A549 (cell line): ENCODE data around the gene CAMKK2. TPM values are rescaled to one million over a fixed set of nuclear protein-coding genes. Genes with fewer than 3 reads are reported as not detected.

Experiments
- ATAC-seq, 2 experiments: fragments of 200-7000 bp in 1 of 2; fragments of >200 bp in 1 of 2; cut with Nextera tagmentation in 1 of 2; cut with Tn5 transposase in 1 of 2; 3 replicates each; pipeline versions ENCODE4 v1.8.0 to v1.9.1; 2018 to 2020; ENCODE audit warnings: mild to moderate bottlenecking in 1 of 2, moderate library complexity in 1 of 2
- CTCF ChIA-PET: fragments of 300-600 bp; sonication (Branson Sonifier 250); formaldehyde crosslinking; extraction: SDS; loops from one replicate; lab custom pipeline; 2021; ENCODE audit warnings: antibody characterized with exemption, inconsistent platforms; lab: Yijun Ruan, JAX
- POLR2A ChIA-PET: fragments of 350-600 bp; formaldehyde crosslinking; extraction: SDS; loops from one replicate; lab custom pipeline; 2021; ENCODE audit warnings: antibody characterized with exemption, inconsistent platforms; lab: Yijun Ruan, JAX
- DNase-seq, 2 experiments: peaks; one replicate each; pipeline versions ENCODE4 v3.0.0 to v3.0.0-alpha.2; 2011 to 2016; ENCODE audit warnings: low read depth in 1 of 2, low spot score in 1 of 2
- FAIRE-seq: peaks from 2 replicates; lab custom pipeline; 2011; peaks lifted over from hg19 to GRCh38; lab: Jason Lieb, UNC
- H3K27ac ChIP-seq, 2 experiments: fragments of >200 bp; sonication (Bioruptor Twin); formaldehyde crosslinking; 3 replicates each; pipeline ENCODE4 v1.5.1; 2016 to 2017
- H3K4me1 ChIP-seq: fragments of >200 bp; sonication (Bioruptor Twin); formaldehyde crosslinking; 3 replicates; pipeline ENCODE4 v1.6.1; 2016
- H3K4me2 ChIP-seq: fragments of >200 bp; sonication (Bioruptor Twin); formaldehyde crosslinking; 3 replicates; pipeline ENCODE4 v1.6.1; 2016
- H3K4me3 ChIP-seq: fragments of >200 bp; sonication (Bioruptor Twin); formaldehyde crosslinking; 3 replicates; pipeline ENCODE4 v1.5.1; 2016
- H3K9me3 ChIP-seq: fragments of >200 bp; sonication (Bioruptor Twin); formaldehyde crosslinking; 3 replicates; pipeline ENCODE4 v1.6.1; 2016
- BHLHE40 ChIP-seq: IDR thresholded peaks from 2 replicates; pipeline ENCODE4 v1.6.1; 2012; ENCODE audit warnings: low read depth, low read length, inconsistent platforms
- CEBPB ChIP-seq, 2 experiments: fragments of >200 bp in 1 of 2; sonication (Bioruptor Twin) in 1 of 2; formaldehyde crosslinking in 1 of 2; IDR thresholded peaks; 2 replicates each; pipeline ENCODE4 v1.6.1; 2012 to 2016
- CHD2 ChIP-seq: fragments of 150-350 bp; IDR thresholded peaks from 2 replicates; pipeline ENCODE4 v1.6.1; 2014; ENCODE audit warnings: low read length; ENCODE audit not compliant: partially characterized antibody
- FOSB ChIP-seq: fragments of 250-450 bp; sonication (Bioruptor Pico); IDR thresholded peaks from 2 replicates; pipeline ENCODE4 v1.5.0; 2020; ENCODE audit warnings: mild to moderate bottlenecking, moderate library complexity
- FOSL2 ChIP-seq, 2 experiments: fragments of 450-650 bp in 1 of 2; fragments of >200 bp in 1 of 2; sonication (Bioruptor Twin) in 1 of 2; formaldehyde crosslinking; IDR thresholded peaks; 2 replicates each; pipeline versions ENCODE4 v1.5.0 to v1.6.1; 2016 to 2020; ENCODE audit warnings: mild to moderate bottlenecking in 1 of 2, moderate library complexity in 1 of 2
- HOXA7 ChIP-seq: fragments of 250-450 bp; sonication (Bioruptor Pico); IDR thresholded peaks from 2 replicates; pipeline ENCODE4 v1.5.0; 2020; ENCODE audit warnings: mild to moderate bottlenecking, moderate library complexity
- JUN ChIP-seq, 2 experiments: fragments of >200 bp; sonication (Bioruptor Twin); formaldehyde crosslinking; IDR thresholded peaks; 2 replicates in 1 of 2; 3 replicates in 1 of 2; pipeline ENCODE4 v1.6.1; 2016 to 2017
- KDM1A ChIP-seq: fragments of 200-600 bp; sonication (generic); IDR thresholded peaks from 2 replicates; pipeline ENCODE4 v1.6.1; 2016; ENCODE audit warnings: low read depth, mild to moderate bottlenecking
- MAFK ChIP-seq: fragments of 450-650 bp; IDR thresholded peaks from 2 replicates; pipeline ENCODE4 v1.6.1; 2014; ENCODE audit not compliant: partially characterized antibody
- MAZ ChIP-seq: fragments of 150-350 bp; IDR thresholded peaks from 2 replicates; pipeline ENCODE4 v1.6.1; 2014; ENCODE audit warnings: antibody characterized with exemption, low read depth, low read length, borderline replicate concordance
- NR3C1 ChIP-seq: fragments of >200 bp; sonication (Bioruptor Twin); formaldehyde crosslinking; IDR thresholded peaks from 3 replicates; pipeline ENCODE4 v1.6.1; 2017
- PBX3 ChIP-seq: IDR thresholded peaks from 2 replicates; pipeline ENCODE4 v1.6.1; 2012
- PHF8 ChIP-seq: fragments of 200-600 bp; sonication (generic); IDR thresholded peaks from 2 replicates; pipeline ENCODE4 v1.6.1; 2016; ENCODE audit warnings: low read depth, mild to moderate bottlenecking, antibody characterized with exemption, moderate library complexity, borderline replicate concordance
- RCOR1 ChIP-seq: fragments of 150-350 bp; IDR thresholded peaks from 2 replicates; pipeline ENCODE4 v1.6.1; 2014; ENCODE audit warnings: antibody characterized with exemption, low read length, low read depth
- RFX5 ChIP-seq: fragments of 450-650 bp; IDR thresholded peaks from 2 replicates; pipeline ENCODE4 v1.7.1; 2014; ENCODE audit warnings: antibody characterized with exemption, mild to moderate bottlenecking, moderate library complexity
- RNF2 ChIP-seq: fragments of 200-600 bp; sonication (generic); IDR thresholded peaks from 2 replicates; pipeline ENCODE4 v1.6.1; 2016; ENCODE audit warnings: low read depth, mild to moderate bottlenecking, antibody characterized with exemption, moderate library complexity, borderline replicate concordance
- SMC3 ChIP-seq: fragments of >200 bp; sonication (Bioruptor Twin); formaldehyde crosslinking; IDR thresholded peaks from 3 replicates; pipeline ENCODE4 v1.6.1; 2018; ENCODE audit warnings: inconsistent platforms
- ZC3H11A ChIP-seq: fragments of 450-650 bp; IDR thresholded peaks from 2 replicates; pipeline ENCODE4 v1.6.1; 2014; ENCODE audit warnings: antibody characterized with exemption, mild to moderate bottlenecking
- ZSCAN20 ChIP-seq: fragments of 250-450 bp; sonication (Bioruptor Pico); IDR thresholded peaks from 2 replicates; pipeline ENCODE4 v1.8.0; 2022; ENCODE audit warnings: mild to moderate bottlenecking, moderate library complexity
- WGBS: methylation state at CpG from one replicate; pipeline ENCODE4 v1.1.6; 2017; ENCODE audit errors: missing lambda C conversion rate; 5-methylcytosine and 5-hydroxymethylcytosine counted together
- polyA plus RNA-seq, 4 experiments: library from polyadenylated mRNA; depleted of rRNA in 3 of 4; stranded (reverse); fragments of >200 nt; fragmentation: RNase III in 1 of 4; extraction: RNeasy Plus Mini Kit Qiagen cat#74134 plus additional on column Dnase treatment in 1 of 4; gene quantifications; 2 replicates in 3 of 4; 3 replicates in 1 of 4; pipeline ENCODE4 v1.2.3, GENCODE V29; 2011 to 2017
- TF ChIP-seq, protein P1 (sequence below): fragments of >200 bp; sonication (Bioruptor Twin); formaldehyde crosslinking; IDR thresholded peaks from 3 replicates; pipeline ENCODE4 v1.6.1; 2016
- TF ChIP-seq, protein P2 (sequence below): fragments of >200 bp; sonication (Bioruptor Twin); formaldehyde crosslinking; IDR thresholded peaks from 3 replicates; pipeline ENCODE4 v1.5.1; 2016
- TF ChIP-seq, protein P3 (sequence below): fragments of 450-650 bp; IDR thresholded peaks from 2 replicates; pipeline ENCODE4 v1.6.1; 2014; ENCODE audit warnings: antibody characterized with exemption
- TF ChIP-seq, protein P4 (sequence below): fragments of >200 bp; sonication (Bioruptor Twin); formaldehyde crosslinking; IDR thresholded peaks from 2 replicates; pipeline ENCODE4 v1.6.1; 2016

The CAMKK2 gene
- polyA plus RNA-seq, 2 of the 4 experiments (the other 2 are of a cell fraction), result 15.3 to 24.8 TPM

DNA sequence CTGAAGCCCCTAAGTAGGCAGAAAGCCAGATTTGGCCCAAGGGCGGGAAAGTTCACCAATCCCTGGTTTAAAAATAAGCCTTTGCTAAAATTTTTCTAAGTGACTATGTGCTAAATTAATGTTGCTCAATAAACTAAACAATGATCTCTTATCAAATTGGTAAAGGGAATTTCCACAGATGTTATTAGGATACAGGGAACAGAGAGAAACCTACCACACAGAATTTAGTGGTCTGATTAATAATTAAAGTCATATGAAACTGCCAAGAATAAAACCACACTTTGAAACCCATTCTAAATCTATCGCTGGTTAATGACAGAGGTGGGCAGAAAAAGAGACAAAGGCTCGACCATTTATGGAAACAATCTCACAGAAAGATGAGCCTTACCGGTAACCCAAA is 33.7 kb upstream of the CAMKK2 start:
- FAIRE-seq, result no peak
- Histone ChIP-seq H3K9me3 (no peaks in the 10 kb centered on the region), H3K27ac (no peak overlapping the region), H3K4me1 (peaks cover 9% of the 10 kb centered on the region; the same call in 2 of the 3 replicates), H3K4me3 (no peak overlapping the region), H3K4me2 (no peak overlapping the region)
- ChIA-PET CTCF (interaction anchor here (8.5 kb wide), 1 partner anchor 113 kb away, joined by 117 read pairs; no protein-coding TSS in a partner anchor), POLR2A (no interaction called here)
- no peak for ATAC-seq
- 92% methylated on average over 4 of the region's 4 CpGs for WGBS
- TF ChIP-seq HOXA7 (CRISPR knock-in tag) (no peak), RCOR1 (no peak), ZC3H11A (no peak), CHD2 (no peak), MAFK (no peak), MAZ (no peak), FOSB (CRISPR knock-in tag) (no peak), ZSCAN20 (no peak), PBX3 (no peak), RNF2 (no peak)
- TF ChIP-seq, protein P1, sequence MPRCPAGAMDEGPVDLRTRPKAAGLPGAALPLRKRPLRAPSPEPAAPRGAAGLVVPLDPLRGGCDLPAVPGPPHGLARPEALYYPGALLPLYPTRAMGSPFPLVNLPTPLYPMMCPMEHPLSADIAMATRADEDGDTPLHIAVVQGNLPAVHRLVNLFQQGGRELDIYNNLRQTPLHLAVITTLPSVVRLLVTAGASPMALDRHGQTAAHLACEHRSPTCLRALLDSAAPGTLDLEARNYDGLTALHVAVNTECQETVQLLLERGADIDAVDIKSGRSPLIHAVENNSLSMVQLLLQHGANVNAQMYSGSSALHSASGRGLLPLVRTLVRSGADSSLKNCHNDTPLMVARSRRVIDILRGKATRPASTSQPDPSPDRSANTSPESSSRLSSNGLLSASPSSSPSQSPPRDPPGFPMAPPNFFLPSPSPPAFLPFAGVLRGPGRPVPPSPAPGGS, result no peak
- TF ChIP-seq, protein P2, sequence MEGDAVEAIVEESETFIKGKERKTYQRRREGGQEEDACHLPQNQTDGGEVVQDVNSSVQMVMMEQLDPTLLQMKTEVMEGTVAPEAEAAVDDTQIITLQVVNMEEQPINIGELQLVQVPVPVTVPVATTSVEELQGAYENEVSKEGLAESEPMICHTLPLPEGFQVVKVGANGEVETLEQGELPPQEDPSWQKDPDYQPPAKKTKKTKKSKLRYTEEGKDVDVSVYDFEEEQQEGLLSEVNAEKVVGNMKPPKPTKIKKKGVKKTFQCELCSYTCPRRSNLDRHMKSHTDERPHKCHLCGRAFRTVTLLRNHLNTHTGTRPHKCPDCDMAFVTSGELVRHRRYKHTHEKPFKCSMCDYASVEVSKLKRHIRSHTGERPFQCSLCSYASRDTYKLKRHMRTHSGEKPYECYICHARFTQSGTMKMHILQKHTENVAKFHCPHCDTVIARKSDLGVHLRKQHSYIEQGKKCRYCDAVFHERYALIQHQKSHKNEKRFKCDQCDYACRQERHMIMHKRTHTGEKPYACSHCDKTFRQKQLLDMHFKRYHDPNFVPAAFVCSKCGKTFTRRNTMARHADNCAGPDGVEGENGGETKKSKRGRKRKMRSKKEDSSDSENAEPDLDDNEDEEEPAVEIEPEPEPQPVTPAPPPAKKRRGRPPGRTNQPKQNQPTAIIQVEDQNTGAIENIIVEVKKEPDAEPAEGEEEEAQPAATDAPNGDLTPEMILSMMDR, result no peak
- TF ChIP-seq, protein P3, sequence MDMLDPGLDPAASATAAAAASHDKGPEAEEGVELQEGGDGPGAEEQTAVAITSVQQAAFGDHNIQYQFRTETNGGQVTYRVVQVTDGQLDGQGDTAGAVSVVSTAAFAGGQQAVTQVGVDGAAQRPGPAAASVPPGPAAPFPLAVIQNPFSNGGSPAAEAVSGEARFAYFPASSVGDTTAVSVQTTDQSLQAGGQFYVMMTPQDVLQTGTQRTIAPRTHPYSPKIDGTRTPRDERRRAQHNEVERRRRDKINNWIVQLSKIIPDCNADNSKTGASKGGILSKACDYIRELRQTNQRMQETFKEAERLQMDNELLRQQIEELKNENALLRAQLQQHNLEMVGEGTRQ, result no peak
- no peak for DNase-seq

- ChIA-PET POLR2A (no interaction called here), CTCF (interaction anchor here (0.8 to 1.7 kb wide), 3 partner anchors 10 to 114 kb away, joined by 3 to 7 read pairs (median 3); partner anchors contain the start of gene RNF34)
- FAIRE-seq (no peak), ATAC-seq (no peak), DNase-seq (no peak)
- peaks cover 9% of the 10 kb centered on the region; the same call in 2 of the 3 replicates for H3K4me1 ChIP-seq
- no peak overlapping the region for H3K4me3 ChIP-seq
- 89% methylated on average over 4 of the region's 4 CpGs for WGBS
- no peak overlapping the region for H3K4me2 ChIP-seq
- H3K27ac ChIP-seq, result no peak overlapping the region
- TF ChIP-seq KDM1A (no peak), NR3C1 (no peak), JUN (IDR thresholded peaks at IDR 0.05) (no peak), ZSCAN20 (no peak), RFX5 (no peak), FOSL2 (IDR thresholded peaks at IDR 0.05) (no peak), FOSL2 (CRISPR knock-in tag; IDR thresholded peaks at IDR 0.05) (no peak), BHLHE40 (no peak), SMC3 (no peak), RCOR1 (no peak), PHF8 (no peak), CEBPB (IDR thresholded peaks at IDR 0.05) (no peak), HOXA7 (CRISPR knock-in tag) (no peak)
- TF ChIP-seq, protein P4, sequence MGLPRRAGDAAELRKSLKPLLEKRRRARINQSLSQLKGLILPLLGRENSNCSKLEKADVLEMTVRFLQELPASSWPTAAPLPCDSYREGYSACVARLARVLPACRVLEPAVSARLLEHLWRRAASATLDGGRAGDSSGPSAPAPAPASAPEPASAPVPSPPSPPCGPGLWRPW, result no peak
- TF ChIP-seq, protein P2, result no peak
- H3K9me3 ChIP-seq, result no peaks in the 10 kb centered on the region
Measured at GRCh38 chr12:121328620-121329019, 32.1 kb upstream of the CAMKK2 start.
